AML-193 (cell line): ENCODE data around the gene SORCS2.

Experiments
- DNase-seq, 2 experiments: peaks; one replicate each; lab custom pipeline; 2025; lab: John Stamatoyannopoulos, UW

SORCS2 gene

GRCh38 chr4:7780751-7781348 lies 588.5 kb downstream of the SORCS2 start:
- DNase-seq, result no peak

- no peak for DNase-seq
These were observed 589.0 kb downstream of the SORCS2 start for GRCh38 chr4:7781366-7781765.

GRCh38 chr4:7781993-7782392 lies 589.7 kb downstream of the SORCS2 start:
- DNase-seq, result no peak

GRCh38 chr4:7782783-7783182 lies 590.4 kb downstream of the SORCS2 start:
- no peak for DNase-seq

- no peak for DNase-seq
These were observed 591.2 kb downstream of the SORCS2 start for GRCh38 chr4:7783541-7783940.

- no peak for DNase-seq
These were observed 592.0 kb downstream of the SORCS2 start for GRCh38 chr4:7784131-7784870.

- DNase-seq, result no peak
These were observed 592.7 kb downstream of the SORCS2 start for GRCh38 chr4:7785017-7785416.

GRCh38 chr4:7786040-7786439 lies 593.7 kb downstream of the SORCS2 start:
- DNase-seq, result no peak

GRCh38 chr4:7786517-7786916 lies 594.2 kb downstream of the SORCS2 start:
- DNase-seq, result no peak

GRCh38 chr4:7787067-7787466 lies 594.7 kb downstream of the SORCS2 start:
- no peak for DNase-seq

GRCh38 chr4:7787681-7788141 lies 595.4 kb downstream of the SORCS2 start:
- DNase-seq, result no peak

GRCh38 chr4:7788193-7788592 lies 595.9 kb downstream of the SORCS2 start:
- DNase-seq, result no peak

GRCh38 chr4:7788694-7789425 lies 596.5 kb downstream of the SORCS2 start:
- no peak for DNase-seq

- no peak for DNase-seq
These were observed 597.7 kb downstream of the SORCS2 start for GRCh38 chr4:7790023-7790422.

- no peak for DNase-seq
These were observed 598.7 kb downstream of the SORCS2 start for GRCh38 chr4:7790999-7791398.
